ENCODE results near the gene FBXO47. TPM values are rescaled to one million over a fixed set of nuclear protein-coding genes. Genes with fewer than 3 reads are reported as not detected.
A peak's percentile ranks its signal among the peaks of the same experiment; 100 is the strongest.

The FBXO47 gene
- total RNA-seq, 1 experiment from 2014 or later, result not detected

DNA sequence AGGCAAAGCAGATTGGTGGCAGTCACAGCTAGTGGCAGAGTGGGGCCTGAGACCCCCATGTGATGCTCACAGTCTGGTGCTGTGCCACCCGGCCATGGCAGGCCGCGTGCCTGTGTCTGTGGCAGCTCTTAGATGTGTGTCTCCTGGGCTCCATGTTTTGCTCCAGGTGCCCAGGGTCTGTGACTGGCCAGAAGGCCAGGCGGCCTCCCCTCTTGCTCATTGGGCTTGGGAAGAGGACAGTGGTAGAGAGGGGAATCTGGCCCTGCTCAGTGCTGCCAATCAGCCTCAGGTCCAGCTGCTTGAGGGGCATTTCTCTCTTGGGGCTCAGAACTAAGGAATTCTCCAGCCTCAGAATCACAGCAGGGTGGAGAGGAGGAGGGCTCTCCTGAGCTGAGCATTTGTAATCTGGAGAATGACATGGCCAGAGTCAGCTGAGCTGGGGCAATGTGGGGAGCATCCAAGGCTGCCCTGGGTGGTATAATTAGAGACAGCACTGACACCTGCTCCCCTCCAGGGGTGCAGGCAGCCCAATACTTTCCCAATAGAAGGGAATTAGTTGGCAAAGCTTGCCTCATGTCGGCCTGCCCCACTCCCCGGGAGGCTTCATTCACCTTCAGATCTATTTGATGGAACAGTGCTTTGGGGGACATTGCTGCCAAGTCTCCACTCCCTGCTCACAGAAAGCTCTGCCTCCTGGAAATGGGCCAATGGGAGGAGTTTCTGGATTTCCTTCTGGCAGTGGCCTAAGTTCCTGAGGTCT lies 44.5 kb downstream of the FBXO47 start:
- Histone ChIP-seq H3K9me2 (replicated peaks; ENCODE audit: low read length) (no peaks in the 10 kb centered on the region), H3K9me3 (ENCODE audit: low read length) (no peaks in the 10 kb centered on the region), H3K4me2 (ENCODE audit: low read length) (no peak overlapping the region), H3K36me3 (ENCODE audit: low read depth, low read length) (no peaks in the 10 kb centered on the region; the same call in 1 of the 2 replicates), H3F3A (ENCODE audit: low read length, unreplicated experiment) (no peaks in the 10 kb centered on the region), H3K27ac (ENCODE audit: low read length) (no peak overlapping the region), H3K9ac (ENCODE audit: low read length) (no peak overlapping the region), H3K27me3 (ENCODE audit: low read length) (no peaks in the 10 kb centered on the region), H2AFZ (ENCODE audit: low read length) (no peak overlapping the region), H4K20me1 (ENCODE audit: low read length) (no peaks in the 10 kb centered on the region), H3K4me1 (ENCODE audit: insufficient read depth, low read length) (no peaks in the 10 kb centered on the region), H3K4me3 (ENCODE audit: low read length) (no peak overlapping the region), H3K79me2 (ENCODE audit: low read length) (no peaks in the 10 kb centered on the region)
- ATAC-seq (peak; percentile 40), DNase-seq (peak; percentile 30)
- ChIA-PET POLR2A (ENCODE audit: unreplicated experiment) (no interaction called here), CTCF (interaction anchor here (0.6 kb wide), 1 partner anchor 1667 kb away, joined by 5 read pairs; no protein-coding TSS in a partner anchor)
- intact Hi-C loops (cut with micrococcal nuclease), result no loop called here
- TF ChIP-seq EZH2phosphoT487 (IDR thresholded peaks at IDR 0.05; ENCODE audit: borderline replicate concordance, low read length) (no peak), EZH2 (IDR thresholded peaks at IDR 0.05; ENCODE audit: low read length, unreplicated experiment) (no peak)
- TF ChIP-seq, protein P1, sequence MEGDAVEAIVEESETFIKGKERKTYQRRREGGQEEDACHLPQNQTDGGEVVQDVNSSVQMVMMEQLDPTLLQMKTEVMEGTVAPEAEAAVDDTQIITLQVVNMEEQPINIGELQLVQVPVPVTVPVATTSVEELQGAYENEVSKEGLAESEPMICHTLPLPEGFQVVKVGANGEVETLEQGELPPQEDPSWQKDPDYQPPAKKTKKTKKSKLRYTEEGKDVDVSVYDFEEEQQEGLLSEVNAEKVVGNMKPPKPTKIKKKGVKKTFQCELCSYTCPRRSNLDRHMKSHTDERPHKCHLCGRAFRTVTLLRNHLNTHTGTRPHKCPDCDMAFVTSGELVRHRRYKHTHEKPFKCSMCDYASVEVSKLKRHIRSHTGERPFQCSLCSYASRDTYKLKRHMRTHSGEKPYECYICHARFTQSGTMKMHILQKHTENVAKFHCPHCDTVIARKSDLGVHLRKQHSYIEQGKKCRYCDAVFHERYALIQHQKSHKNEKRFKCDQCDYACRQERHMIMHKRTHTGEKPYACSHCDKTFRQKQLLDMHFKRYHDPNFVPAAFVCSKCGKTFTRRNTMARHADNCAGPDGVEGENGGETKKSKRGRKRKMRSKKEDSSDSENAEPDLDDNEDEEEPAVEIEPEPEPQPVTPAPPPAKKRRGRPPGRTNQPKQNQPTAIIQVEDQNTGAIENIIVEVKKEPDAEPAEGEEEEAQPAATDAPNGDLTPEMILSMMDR (conservative IDR thresholded peaks at IDR 0.05; ENCODE audit: low read depth, low read length), result no peak
- no TSS peak for BruUV-seq (replicated peaks)

DNA sequence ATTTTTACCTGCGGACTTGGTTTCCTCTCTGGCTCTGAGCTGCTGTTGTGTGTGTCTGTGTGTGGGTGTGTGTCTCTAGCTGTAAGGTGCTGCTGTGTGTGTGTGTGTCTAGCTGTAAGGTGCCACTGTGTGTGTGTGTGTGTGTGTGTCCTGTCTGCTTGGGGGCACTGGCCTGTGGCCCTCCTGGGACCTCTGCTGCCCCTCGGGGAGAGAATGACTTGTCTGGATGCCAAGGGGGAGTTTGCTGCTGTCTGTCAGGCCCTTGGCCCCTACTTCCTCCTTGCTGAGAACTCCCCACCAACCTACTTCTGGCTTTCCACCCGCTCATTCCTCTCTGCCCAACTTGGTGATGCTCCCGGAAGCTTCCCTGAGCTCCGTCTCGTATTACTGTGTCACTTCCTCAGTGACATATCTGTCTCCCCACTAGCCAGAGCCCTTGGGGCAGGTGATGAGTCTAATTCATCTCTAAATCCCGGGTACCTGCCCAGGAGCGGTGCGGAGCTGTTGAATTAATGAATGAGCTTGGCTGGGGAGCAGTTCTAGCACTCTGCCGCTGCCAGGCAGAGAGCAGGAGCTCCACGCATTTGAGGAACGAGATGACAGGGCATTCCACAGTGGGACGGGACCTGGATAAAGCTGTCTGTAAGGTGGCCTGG lies 45.3 kb downstream of the FBXO47 start:
- Histone ChIP-seq H3K4me3 (ENCODE audit: low read length) (no peak overlapping the region), H3K9me2 (replicated peaks; ENCODE audit: low read length) (no peaks in the 10 kb centered on the region), H3K9ac (ENCODE audit: low read length) (no peak overlapping the region), H2AFZ (ENCODE audit: low read length) (no peak overlapping the region), H3K4me1 (ENCODE audit: insufficient read depth, low read length) (no peaks in the 10 kb centered on the region), H3K79me2 (ENCODE audit: low read length) (no peaks in the 10 kb centered on the region), H3K9me3 (ENCODE audit: low read length) (no peaks in the 10 kb centered on the region), H3K4me2 (ENCODE audit: low read length) (no peak overlapping the region), H3K27me3 (ENCODE audit: low read length) (no peaks in the 10 kb centered on the region), H3K27ac (ENCODE audit: low read length) (no peak overlapping the region), H3F3A (ENCODE audit: low read length, unreplicated experiment) (no peaks in the 10 kb centered on the region), H3K36me3 (ENCODE audit: low read depth, low read length) (no peaks in the 10 kb centered on the region; the same call in 1 of the 2 replicates), H4K20me1 (ENCODE audit: low read length) (no peaks in the 10 kb centered on the region)
- no TSS peak for BruUV-seq (replicated peaks)
- POLR2A ChIA-PET (ENCODE audit: unreplicated experiment), result no interaction called here
- no peak for ATAC-seq
- no peak for DNase-seq
- CTCF ChIA-PET, result interaction anchor here (0.6 kb wide), 2 partner anchors 430 to 1668 kb away, joined by 5 to 13 read pairs; no protein-coding TSS in a partner anchor
- intact Hi-C loops (cut with micrococcal nuclease), result no loop called here
- TF ChIP-seq, protein P1 (conservative IDR thresholded peaks at IDR 0.05; ENCODE audit: low read depth, low read length), result no peak
- TF ChIP-seq EZH2 (IDR thresholded peaks at IDR 0.05; ENCODE audit: low read length, unreplicated experiment) (no peak), EZH2phosphoT487 (IDR thresholded peaks at IDR 0.05; ENCODE audit: borderline replicate concordance, low read length) (no peak)

Measured in PC-3 (cell line).